Neural progenitor cell (in vitro differentiated cells): Measurements from ENCODE around the gene SNX15. TPM values are rescaled to one million over a fixed set of nuclear protein-coding genes. Genes with fewer than 3 reads are reported as not detected.

Source experiments
- DNase-seq: peaks from one replicate; pipeline ENCODE4 v3.0.0-alpha.2; 2016; ENCODE audit warnings: low spot score
- H2AFZ ChIP-seq: fragments of 200-600 bp; sonication (generic); replicated peaks from 2 replicates; pipeline ENCODE4 v1.6.1; 2016; ENCODE audit warnings: antibody characterized with exemption
- H3F3A ChIP-seq: fragments of 200-600 bp; sonication (generic); 2 replicates; pipeline ENCODE4 v1.6.1; 2016; ENCODE audit warnings: antibody characterized with exemption, low read depth
- H3K27ac ChIP-seq: fragments of 200-600 bp; sonication (generic); 2 replicates; pipeline ENCODE4 v1.5.1; 2016; ENCODE audit warnings: mild to moderate bottlenecking
- H3K27me3 ChIP-seq: fragments of 200-600 bp; sonication (generic); 2 replicates; pipeline ENCODE4 v1.6.1; 2016; ENCODE audit warnings: mild to moderate bottlenecking, moderate library complexity
- H3K36me3 ChIP-seq: fragments of 200-600 bp; sonication (generic); 2 replicates; pipeline ENCODE4 v1.5.1; 2016
- H3K4me1 ChIP-seq: fragments of 200-600 bp; sonication (generic); 2 replicates; pipeline ENCODE4 v1.6.1; 2016; ENCODE audit warnings: mixed run types
- H3K4me2 ChIP-seq: fragments of 200-600 bp; sonication (generic); 2 replicates; pipeline ENCODE4 v1.6.1; 2016
- H3K4me3 ChIP-seq: fragments of 200-600 bp; sonication (generic); 2 replicates; pipeline ENCODE4 v1.5.1; 2016
- H3K79me2 ChIP-seq: fragments of 200-600 bp; sonication (generic); 2 replicates; pipeline ENCODE4 v1.6.1; 2016; ENCODE audit warnings: low read depth
- H3K9ac ChIP-seq: fragments of 200-600 bp; sonication (generic); 2 replicates; pipeline ENCODE4 v1.6.1; 2016
- H3K9me3 ChIP-seq: fragments of 200-600 bp; sonication (generic); 2 replicates; pipeline ENCODE4 v1.5.1; 2016; ENCODE audit warnings: low read depth
- H4K20me1 ChIP-seq: fragments of 200-600 bp; sonication (generic); 2 replicates; pipeline ENCODE4 v1.6.1; 2016; ENCODE audit warnings: low read depth
- H3K27ac Mint-ChIP-seq: 3 replicates; pipeline ENCODE4 v1.8.0; 2021; ENCODE audit warnings: mixed read lengths
- H3K27me3 Mint-ChIP-seq: 2 replicates; pipeline ENCODE4 v1.8.0; 2022; ENCODE audit warnings: low read depth, mild to moderate bottlenecking, inconsistent platforms, moderate library complexity, mixed read lengths; ENCODE audit not compliant: insufficient read depth
- H3K36me3 Mint-ChIP-seq: 3 replicates; pipeline ENCODE4 v1.8.0; 2021; ENCODE audit warnings: mixed read lengths
- H3K4me1 Mint-ChIP-seq: 3 replicates; pipeline ENCODE4 v1.8.0; 2021; ENCODE audit warnings: mixed read lengths
- H3K4me3 Mint-ChIP-seq: 3 replicates; pipeline ENCODE4 v1.8.0; 2021; ENCODE audit warnings: mild to moderate bottlenecking, moderate library complexity, mixed read lengths
- H3K9me3 Mint-ChIP-seq: 3 replicates; pipeline ENCODE4 v1.8.0; 2020; ENCODE audit warnings: mixed read lengths
- EZH2 ChIP-seq: fragments of 200-600 bp; sonication (generic); IDR thresholded peaks from 2 replicates; pipeline ENCODE4 v1.6.1; 2017; ENCODE audit warnings: antibody characterized with exemption, mild to moderate bottlenecking, moderate library complexity
- EZH2phosphoT487 ChIP-seq: fragments of 200-600 bp; sonication (generic); IDR thresholded peaks from 2 replicates; pipeline ENCODE4 v1.6.1; 2017; ENCODE audit warnings: antibody characterized with exemption
- total RNA-seq: library from RNA; depleted of rRNA; stranded (reverse); fragments of >200 nt; gene quantifications from 2 replicates; pipeline ENCODE4 v1.2.3, GENCODE V29; 2015; ENCODE audit warnings: low replicate concordance
- TF ChIP-seq, protein P1 (sequence below): fragments of 200-600 bp; sonication (generic); IDR thresholded peaks from 2 replicates; pipeline ENCODE4 v1.5.1; 2017; ENCODE audit warnings: antibody characterized with exemption, mild to moderate bottlenecking

The SNX15 gene
- total RNA-seq, 1 donor from 2014 or later: 10.7 TPM

DNA sequence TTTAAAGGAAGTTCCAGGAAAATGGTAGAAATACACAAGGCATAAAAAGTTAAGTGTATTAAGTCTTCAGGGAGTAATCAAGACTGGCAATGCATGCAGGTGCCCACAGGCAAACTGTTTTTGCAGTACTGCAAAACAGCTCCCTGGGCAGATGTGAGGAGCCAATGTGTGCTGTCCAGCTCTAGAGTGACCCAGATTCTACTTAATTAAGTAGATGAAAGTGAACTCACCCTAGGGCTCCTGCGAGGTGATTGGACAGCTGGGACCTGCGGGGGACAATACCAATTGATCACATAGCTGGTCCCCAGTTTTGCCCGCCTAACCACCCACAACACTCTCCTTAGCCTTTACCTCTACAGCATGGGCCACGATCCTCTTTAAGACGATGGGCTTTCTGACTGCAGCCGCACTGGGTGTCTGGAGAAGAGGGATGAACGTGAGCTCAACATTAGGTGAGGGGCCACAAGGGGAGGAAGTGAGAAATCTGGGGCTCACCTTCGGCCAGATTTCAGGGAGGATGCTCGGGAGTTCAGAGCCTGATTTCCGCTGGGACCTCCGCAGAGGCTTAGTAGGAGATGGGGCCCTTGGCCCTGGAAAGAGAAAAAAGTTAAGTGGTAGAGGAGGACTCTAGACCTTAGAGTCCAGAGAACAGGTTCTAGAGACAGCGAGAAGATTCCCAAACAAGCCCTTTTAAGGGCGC, 56.0 kb downstream of the SNX15 start:
- Histone ChIP-seq H3K4me3 (peak overlapping the region; percentile 91), H3K79me2 (peaks cover 57% of the 10 kb centered on the region), H4K20me1 (peaks cover 7% of the 10 kb centered on the region), H3F3A (peaks cover 21% of the 10 kb centered on the region), H2AFZ (peak overlapping the region; percentile 83), H3K9ac (peak overlapping the region; percentile 90), H3K36me3 (peaks cover 5% of the 10 kb centered on the region), H3K27me3 (no peaks in the 10 kb centered on the region), H3K4me2 (peak overlapping the region; percentile 96), H3K4me1 (peaks cover 14% of the 10 kb centered on the region), H3K9me3 (no peaks in the 10 kb centered on the region), H3K27ac (no peak overlapping the region)
- no peak for TF ChIP-seq EZH2phosphoT487
- no peak for TF ChIP-seq EZH2
- TF ChIP-seq, protein P1, sequence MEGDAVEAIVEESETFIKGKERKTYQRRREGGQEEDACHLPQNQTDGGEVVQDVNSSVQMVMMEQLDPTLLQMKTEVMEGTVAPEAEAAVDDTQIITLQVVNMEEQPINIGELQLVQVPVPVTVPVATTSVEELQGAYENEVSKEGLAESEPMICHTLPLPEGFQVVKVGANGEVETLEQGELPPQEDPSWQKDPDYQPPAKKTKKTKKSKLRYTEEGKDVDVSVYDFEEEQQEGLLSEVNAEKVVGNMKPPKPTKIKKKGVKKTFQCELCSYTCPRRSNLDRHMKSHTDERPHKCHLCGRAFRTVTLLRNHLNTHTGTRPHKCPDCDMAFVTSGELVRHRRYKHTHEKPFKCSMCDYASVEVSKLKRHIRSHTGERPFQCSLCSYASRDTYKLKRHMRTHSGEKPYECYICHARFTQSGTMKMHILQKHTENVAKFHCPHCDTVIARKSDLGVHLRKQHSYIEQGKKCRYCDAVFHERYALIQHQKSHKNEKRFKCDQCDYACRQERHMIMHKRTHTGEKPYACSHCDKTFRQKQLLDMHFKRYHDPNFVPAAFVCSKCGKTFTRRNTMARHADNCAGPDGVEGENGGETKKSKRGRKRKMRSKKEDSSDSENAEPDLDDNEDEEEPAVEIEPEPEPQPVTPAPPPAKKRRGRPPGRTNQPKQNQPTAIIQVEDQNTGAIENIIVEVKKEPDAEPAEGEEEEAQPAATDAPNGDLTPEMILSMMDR: no peak
- H3K27me3 Mint-ChIP-seq: peaks cover 4% of the 10 kb centered on the region
- peak; percentile 18 for DNase-seq
- H3K4me3 Mint-ChIP-seq: peak overlapping the region; percentile 98
- peak overlapping the region; percentile 96 for H3K27ac Mint-ChIP-seq
- H3K9me3 Mint-ChIP-seq: no peaks in the 10 kb centered on the region
- peaks cover 27% of the 10 kb centered on the region for H3K4me1 Mint-ChIP-seq
- H3K36me3 Mint-ChIP-seq: peaks cover 20% of the 10 kb centered on the region

- H3K27ac Mint-ChIP-seq: peak within 1 kb of the TSS; percentile 96
- Histone ChIP-seq H3K4me3 (peak within 1 kb of the TSS; percentile 91), H3K4me1 (peaks cover 14% of the 10 kb centered on the region), H3K36me3 (peaks cover 5% of the 10 kb centered on the region), H3K9ac (peak within 1 kb of the TSS; percentile 90), H4K20me1 (no peaks in the 10 kb centered on the region), H2AFZ (peak within 1 kb of the TSS; percentile 83), H3F3A (peaks cover 19% of the 10 kb centered on the region), H3K9me3 (no peaks in the 10 kb centered on the region), H3K27me3 (no peaks in the 10 kb centered on the region), H3K4me2 (peak within 1 kb of the TSS; percentile 96), H3K79me2 (peaks cover 50% of the 10 kb centered on the region), H3K27ac (peak within 1 kb of the TSS; percentile 93)
- peak within 1 kb of the TSS; percentile 98 for H3K4me3 Mint-ChIP-seq
- H3K27me3 Mint-ChIP-seq: peaks cover 4% of the 10 kb centered on the region
- no peaks in the 10 kb centered on the region for H3K9me3 Mint-ChIP-seq
- peak; percentile 98 for DNase-seq
- H3K4me1 Mint-ChIP-seq: peaks cover 23% of the 10 kb centered on the region
- peaks cover 14% of the 10 kb centered on the region for H3K36me3 Mint-ChIP-seq
- TF ChIP-seq EZH2phosphoT487: no peak
- TF ChIP-seq EZH2: no peak
- TF ChIP-seq, protein P1: no peak
These were observed 56.8 kb downstream of the SNX15 start, which contains the start of the genes CDCA5 and ZFPL1 for GRCh38 chr11:65083834-65084597. TSS of gene CDCA5 (minus strand) at chr11:65084040. CDS start at chr11:65083978, 62 bp downstream. TSS of gene ZFPL1 (plus strand) at chr11:65084222. CDS start at chr11:65084699, 477 bp downstream.

DNA sequence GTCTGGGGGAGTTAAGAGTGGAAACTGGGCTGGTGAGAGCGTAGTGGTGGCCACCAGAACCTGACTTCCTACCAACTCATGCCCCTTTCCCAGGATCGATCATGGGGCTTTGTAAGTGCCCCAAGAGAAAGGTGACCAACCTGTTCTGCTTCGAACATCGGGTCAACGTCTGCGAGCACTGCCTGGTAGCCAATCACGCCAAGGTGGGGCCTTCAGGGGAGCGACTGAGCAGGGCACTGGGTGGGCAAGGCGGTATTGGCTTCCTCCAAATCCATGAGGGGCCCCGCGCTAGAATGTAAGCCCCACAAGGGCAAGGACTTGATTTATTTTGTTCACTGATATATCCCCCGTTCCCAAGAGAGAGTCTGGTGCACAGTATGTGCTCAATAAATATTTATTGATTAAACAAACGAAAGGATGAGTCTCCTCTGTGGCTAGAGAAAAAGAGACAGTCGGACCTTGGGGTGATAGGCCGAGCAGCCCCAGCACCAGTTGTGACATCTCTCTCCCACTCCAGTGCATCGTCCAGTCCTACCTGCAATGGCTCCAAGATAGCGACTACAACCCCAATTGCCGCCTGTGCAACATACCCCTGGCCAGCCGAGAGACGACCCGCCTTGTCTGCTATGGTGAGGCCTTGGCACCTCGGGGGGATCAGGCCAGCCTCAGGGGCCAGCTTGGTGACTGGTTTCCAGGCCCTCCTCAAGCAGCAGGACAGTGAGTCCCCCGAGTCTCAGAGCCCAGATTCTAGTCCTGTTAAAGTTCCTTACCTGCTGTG, 57.5 kb downstream of the SNX15 start:
- Histone ChIP-seq H2AFZ (peak overlapping the region; percentile 83), H3K4me2 (peak overlapping the region; percentile 96), H3K4me1 (peaks cover 14% of the 10 kb centered on the region), H3K9me3 (no peaks in the 10 kb centered on the region), H3K9ac (peak overlapping the region; percentile 90), H3K79me2 (peaks cover 48% of the 10 kb centered on the region), H4K20me1 (no peaks in the 10 kb centered on the region), H3K36me3 (peaks cover 5% of the 10 kb centered on the region), H3K27me3 (no peaks in the 10 kb centered on the region), H3F3A (peaks cover 14% of the 10 kb centered on the region), H3K4me3 (peak overlapping the region; percentile 91), H3K27ac (peak overlapping the region; percentile 93)
- Mint-ChIP-seq H3K27me3 (peaks cover 9% of the 10 kb centered on the region), H3K9me3 (no peaks in the 10 kb centered on the region), H3K36me3 (peaks cover 14% of the 10 kb centered on the region), H3K4me1 (peaks cover 23% of the 10 kb centered on the region), H3K4me3 (peak overlapping the region; percentile 98), H3K27ac (peak overlapping the region; percentile 96)
- DNase-seq: no peak
- TF ChIP-seq EZH2phosphoT487 (no peak), EZH2 (no peak)
- TF ChIP-seq, protein P1: no peak
